ENCODE data around the gene PRIM2.

PRIM2 gene

DNA sequence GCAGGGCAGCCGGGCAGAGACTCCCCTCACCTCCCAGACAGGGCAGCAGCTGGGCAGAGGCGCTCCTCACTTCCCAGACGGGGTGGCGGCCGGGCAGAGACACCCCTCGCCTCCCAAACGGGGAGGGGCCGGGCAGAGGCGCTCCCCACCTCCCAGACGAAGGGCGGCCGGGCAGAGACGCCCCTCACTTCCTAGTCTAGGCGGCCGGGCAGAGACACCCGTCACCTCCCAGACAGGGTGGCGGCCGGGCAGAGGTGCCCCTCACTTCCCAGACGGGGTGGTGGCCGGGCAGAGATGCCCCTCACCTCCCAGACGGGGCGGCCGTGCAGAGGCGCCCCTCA is 6.6 kb upstream of the PRIM2 start:
- TF ChIP-seq ZBTB7A (IDR thresholded peaks at IDR 0.05; ENCODE audit: low read depth) (no peak), CREB1 (IDR thresholded peaks at IDR 0.05; ENCODE audit: low read depth) (no peak), TEAD4 (IDR thresholded peaks at IDR 0.05) (no peak), FOXM1 (IDR thresholded peaks at IDR 0.05; ENCODE audit: borderline replicate concordance, low read depth) (no peak), RAD21 (IDR thresholded peaks at IDR 0.05; ENCODE audit: low read depth) (no peak), EP300 (IDR thresholded peaks at IDR 0.05; ENCODE audit: borderline replicate concordance) (no peak), TCF12 (IDR thresholded peaks at IDR 0.05; ENCODE audit: low read depth) (no peak), EGR1 (IDR thresholded peaks at IDR 0.05) (no peak), CEBPB (IDR thresholded peaks at IDR 0.05) (no peak)
- TF ChIP-seq, protein P1, sequence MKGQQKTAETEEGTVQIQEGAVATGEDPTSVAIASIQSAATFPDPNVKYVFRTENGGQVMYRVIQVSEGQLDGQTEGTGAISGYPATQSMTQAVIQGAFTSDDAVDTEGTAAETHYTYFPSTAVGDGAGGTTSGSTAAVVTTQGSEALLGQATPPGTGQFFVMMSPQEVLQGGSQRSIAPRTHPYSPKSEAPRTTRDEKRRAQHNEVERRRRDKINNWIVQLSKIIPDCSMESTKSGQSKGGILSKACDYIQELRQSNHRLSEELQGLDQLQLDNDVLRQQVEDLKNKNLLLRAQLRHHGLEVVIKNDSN (IDR thresholded peaks at IDR 0.05): no peak

DNA sequence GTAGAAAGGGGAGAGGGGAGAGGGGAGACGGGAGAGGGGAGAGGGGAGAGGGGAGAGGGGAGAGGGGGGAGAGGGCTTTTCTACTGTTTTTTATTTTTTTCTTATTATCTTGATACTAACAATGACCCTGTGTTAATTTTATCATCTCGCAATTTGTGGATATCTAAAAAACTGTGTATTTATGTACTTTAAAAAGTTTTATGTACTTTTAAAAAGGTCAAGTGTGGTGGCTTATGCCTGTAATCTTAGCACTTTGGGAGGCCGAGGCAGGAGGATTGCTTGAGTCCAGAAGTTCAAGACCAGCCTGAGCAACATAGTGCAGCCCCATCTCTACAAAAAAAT is 5.5 kb upstream of the PRIM2 start:
- TF ChIP-seq EGR1 (IDR thresholded peaks at IDR 0.05): no peak
- TF ChIP-seq RAD21 (IDR thresholded peaks at IDR 0.05; ENCODE audit: low read depth): no peak
- TF ChIP-seq CEBPB (IDR thresholded peaks at IDR 0.05): no peak
- TF ChIP-seq FOXM1 (IDR thresholded peaks at IDR 0.05; ENCODE audit: borderline replicate concordance, low read depth): no peak

DNA sequence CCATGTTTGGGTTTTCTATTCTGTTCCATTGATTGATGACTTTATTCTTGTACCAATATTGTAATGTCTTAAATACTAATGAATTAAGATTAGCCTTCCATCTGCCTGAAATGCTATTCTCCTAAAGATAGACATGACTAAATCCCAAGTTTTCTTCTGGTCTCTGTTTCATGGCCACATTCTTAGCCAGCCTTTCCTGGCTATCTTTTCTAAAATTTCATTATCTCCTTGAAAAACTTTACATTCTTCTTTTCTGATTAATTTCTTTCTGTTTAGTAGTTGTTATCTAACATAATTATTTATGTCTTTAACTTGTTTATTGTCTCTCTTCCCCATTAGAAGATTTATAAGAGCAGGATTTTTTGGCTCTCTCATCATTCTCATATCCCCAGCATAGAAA is 4.4 kb upstream of the PRIM2 start:
- TF ChIP-seq YY1 (IDR thresholded peaks at IDR 0.05; ENCODE audit: low read depth) (no peak), TEAD4 (IDR thresholded peaks at IDR 0.05) (no peak), NFIC (IDR thresholded peaks at IDR 0.05) (no peak)

DNA sequence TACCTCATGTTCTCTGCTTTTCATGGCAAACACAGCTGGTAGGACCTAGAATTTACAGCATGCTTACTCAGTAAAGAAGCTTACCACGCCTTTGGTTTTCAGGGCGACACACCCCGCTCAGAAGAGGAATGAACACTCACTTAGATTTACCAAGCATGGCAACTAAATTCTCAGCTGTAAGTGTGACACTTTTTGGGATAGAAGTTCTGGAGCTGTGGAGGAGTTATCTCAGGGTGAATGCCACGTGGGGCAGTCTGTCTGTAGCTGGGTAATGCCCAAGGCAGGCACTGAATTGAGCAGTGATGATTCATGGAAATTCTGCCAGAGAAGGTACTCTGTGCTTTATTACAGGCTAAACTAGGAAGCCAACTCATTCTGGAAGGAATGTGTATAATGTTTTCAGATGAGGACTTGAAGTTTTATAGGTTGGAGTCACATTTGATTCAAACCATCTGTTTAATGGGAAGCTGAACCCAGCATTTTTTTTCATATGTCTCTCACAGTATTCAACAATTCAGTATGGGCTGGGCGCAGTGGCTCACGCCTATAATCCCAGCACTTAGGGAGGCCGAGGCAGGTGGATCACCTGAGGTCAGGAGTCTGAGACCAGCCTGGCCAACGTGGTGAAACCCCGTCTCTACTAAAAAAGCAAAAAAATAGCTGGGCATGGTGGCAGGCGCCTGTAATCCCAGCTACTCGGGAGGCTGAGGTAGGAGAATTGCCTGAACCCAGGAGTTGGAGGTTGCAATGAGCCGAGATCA is 3.5 kb upstream of the PRIM2 start:
- TF ChIP-seq, protein P1 (IDR thresholded peaks at IDR 0.05): 0 out of 2 replicates have a peak, but pooled peaks have one; percentile 36
- TF ChIP-seq CREB1 (IDR thresholded peaks at IDR 0.05; ENCODE audit: low read depth): no peak

DNA sequence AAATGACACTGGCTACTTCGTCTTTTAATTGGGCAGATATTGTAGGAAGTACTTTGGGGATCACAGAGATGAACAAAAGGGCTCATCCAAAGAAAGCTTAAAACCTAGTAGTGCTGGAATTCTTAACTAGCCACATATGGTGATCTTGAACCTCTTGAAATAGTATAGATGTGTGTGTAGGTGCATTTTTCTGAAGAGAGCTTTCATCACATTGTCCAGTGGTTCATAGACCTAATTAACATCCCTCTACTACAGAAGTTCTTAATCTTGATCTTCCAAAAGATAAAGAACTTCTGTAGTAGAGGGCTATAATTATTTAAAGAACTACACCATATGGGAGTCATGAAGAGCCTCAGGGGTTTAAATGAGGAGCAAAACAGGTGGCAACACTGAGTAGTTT is 2.3 kb upstream of the PRIM2 start:
- TF ChIP-seq CEBPB (IDR thresholded peaks at IDR 0.05) (no peak), FOXM1 (IDR thresholded peaks at IDR 0.05; ENCODE audit: borderline replicate concordance, low read depth) (no peak)

DNA sequence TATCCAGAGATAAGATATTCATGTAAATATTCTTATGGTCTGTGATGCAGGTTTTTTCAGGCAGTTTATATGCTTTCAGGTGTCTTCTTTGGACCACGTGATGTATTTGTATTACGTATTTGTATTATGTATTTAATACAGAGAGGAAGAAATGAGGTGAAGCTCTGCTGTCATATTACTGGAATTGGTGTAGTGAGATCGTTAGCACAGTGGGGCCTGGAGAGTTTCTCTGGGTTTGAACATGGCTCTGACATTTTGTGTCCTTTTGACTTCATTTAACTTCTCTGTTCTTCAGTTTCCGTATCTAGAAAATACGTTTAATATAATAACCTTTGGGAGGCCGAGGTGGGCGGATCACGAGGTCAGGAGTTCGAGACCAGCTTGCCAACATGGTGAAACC is 1.6 kb upstream of the PRIM2 start:
- TF ChIP-seq, protein P1 (IDR thresholded peaks at IDR 0.05): no peak
- TF ChIP-seq EP300 (IDR thresholded peaks at IDR 0.05; ENCODE audit: borderline replicate concordance) (no peak), ZBTB7A (IDR thresholded peaks at IDR 0.05; ENCODE audit: low read depth) (no peak), EGR1 (IDR thresholded peaks at IDR 0.05) (no peak), RAD21 (IDR thresholded peaks at IDR 0.05; ENCODE audit: low read depth) (no peak), TCF12 (IDR thresholded peaks at IDR 0.05; ENCODE audit: low read depth) (no peak), CEBPB (IDR thresholded peaks at IDR 0.05) (no peak), FOXM1 (IDR thresholded peaks at IDR 0.05; ENCODE audit: borderline replicate concordance, low read depth) (no peak), CREB1 (IDR thresholded peaks at IDR 0.05; ENCODE audit: low read depth) (no peak), YY1 (IDR thresholded peaks at IDR 0.05; ENCODE audit: low read depth) (no peak), TEAD4 (IDR thresholded peaks at IDR 0.05) (no peak), NFIC (IDR thresholded peaks at IDR 0.05) (no peak), TAF1 (IDR thresholded peaks at IDR 0.05; ENCODE audit: low read depth) (no peak)
- TF ChIP-seq, protein P2, sequence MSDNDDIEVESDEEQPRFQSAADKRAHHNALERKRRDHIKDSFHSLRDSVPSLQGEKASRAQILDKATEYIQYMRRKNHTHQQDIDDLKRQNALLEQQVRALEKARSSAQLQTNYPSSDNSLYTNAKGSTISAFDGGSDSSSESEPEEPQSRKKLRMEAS (IDR thresholded peaks at IDR 0.05): no peak
- TF ChIP-seq, protein P3, sequence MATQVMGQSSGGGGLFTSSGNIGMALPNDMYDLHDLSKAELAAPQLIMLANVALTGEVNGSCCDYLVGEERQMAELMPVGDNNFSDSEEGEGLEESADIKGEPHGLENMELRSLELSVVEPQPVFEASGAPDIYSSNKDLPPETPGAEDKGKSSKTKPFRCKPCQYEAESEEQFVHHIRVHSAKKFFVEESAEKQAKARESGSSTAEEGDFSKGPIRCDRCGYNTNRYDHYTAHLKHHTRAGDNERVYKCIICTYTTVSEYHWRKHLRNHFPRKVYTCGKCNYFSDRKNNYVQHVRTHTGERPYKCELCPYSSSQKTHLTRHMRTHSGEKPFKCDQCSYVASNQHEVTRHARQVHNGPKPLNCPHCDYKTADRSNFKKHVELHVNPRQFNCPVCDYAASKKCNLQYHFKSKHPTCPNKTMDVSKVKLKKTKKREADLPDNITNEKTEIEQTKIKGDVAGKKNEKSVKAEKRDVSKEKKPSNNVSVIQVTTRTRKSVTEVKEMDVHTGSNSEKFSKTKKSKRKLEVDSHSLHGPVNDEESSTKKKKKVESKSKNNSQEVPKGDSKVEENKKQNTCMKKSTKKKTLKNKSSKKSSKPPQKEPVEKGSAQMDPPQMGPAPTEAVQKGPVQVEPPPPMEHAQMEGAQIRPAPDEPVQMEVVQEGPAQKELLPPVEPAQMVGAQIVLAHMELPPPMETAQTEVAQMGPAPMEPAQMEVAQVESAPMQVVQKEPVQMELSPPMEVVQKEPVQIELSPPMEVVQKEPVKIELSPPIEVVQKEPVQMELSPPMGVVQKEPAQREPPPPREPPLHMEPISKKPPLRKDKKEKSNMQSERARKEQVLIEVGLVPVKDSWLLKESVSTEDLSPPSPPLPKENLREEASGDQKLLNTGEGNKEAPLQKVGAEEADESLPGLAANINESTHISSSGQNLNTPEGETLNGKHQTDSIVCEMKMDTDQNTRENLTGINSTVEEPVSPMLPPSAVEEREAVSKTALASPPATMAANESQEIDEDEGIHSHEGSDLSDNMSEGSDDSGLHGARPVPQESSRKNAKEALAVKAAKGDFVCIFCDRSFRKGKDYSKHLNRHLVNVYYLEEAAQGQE (IDR thresholded peaks at IDR 0.05; ENCODE audit: low read depth): no peak

DNA sequence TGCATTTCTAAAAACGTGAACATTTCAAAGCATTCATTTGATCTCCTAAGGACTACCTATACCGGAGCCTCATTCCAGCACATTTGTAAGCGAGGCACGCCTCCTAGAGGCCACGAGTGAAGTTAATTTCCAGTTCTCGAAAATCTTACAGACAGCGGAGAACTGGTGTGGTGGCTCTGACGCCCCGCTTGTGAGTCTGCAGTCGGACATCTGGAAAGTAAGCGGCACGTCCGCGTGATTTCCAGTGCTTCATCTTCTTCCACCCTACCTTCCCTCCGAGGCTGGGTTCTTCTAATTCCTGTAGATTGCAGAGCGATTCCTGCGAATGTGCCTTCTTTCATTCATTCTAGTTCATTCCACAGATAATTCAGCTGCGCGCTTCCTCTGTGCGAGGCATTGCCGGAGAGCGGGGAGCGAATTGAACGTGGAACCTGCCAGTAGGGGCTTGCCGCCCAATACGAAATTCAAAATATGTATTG is 810 bp upstream of the PRIM2 start:
- TF ChIP-seq, protein P1 (IDR thresholded peaks at IDR 0.05): peak; percentile 29; the same call in 1 of the 2 replicates
- TF ChIP-seq CEBPB (IDR thresholded peaks at IDR 0.05) (no peak), CREB1 (IDR thresholded peaks at IDR 0.05; ENCODE audit: low read depth) (no peak), FOXM1 (IDR thresholded peaks at IDR 0.05; ENCODE audit: borderline replicate concordance, low read depth) (0 out of 2 replicates have a peak, but pooled peaks have one; percentile 4), TAF1 (IDR thresholded peaks at IDR 0.05; ENCODE audit: low read depth) (no peak), EP300 (IDR thresholded peaks at IDR 0.05; ENCODE audit: borderline replicate concordance) (no peak), TEAD4 (IDR thresholded peaks at IDR 0.05) (no peak), TCF12 (IDR thresholded peaks at IDR 0.05; ENCODE audit: low read depth) (no peak; the same call in 1 of the 2 replicates), RAD21 (IDR thresholded peaks at IDR 0.05; ENCODE audit: low read depth) (peak; percentile 98), YY1 (IDR thresholded peaks at IDR 0.05; ENCODE audit: low read depth) (no peak), EGR1 (IDR thresholded peaks at IDR 0.05) (no peak), ZBTB7A (IDR thresholded peaks at IDR 0.05; ENCODE audit: low read depth) (no peak)
- TF ChIP-seq, protein P2 (IDR thresholded peaks at IDR 0.05): peak; percentile 49
- TF ChIP-seq, protein P3 (IDR thresholded peaks at IDR 0.05; ENCODE audit: low read depth): no peak
